Measurements from ENCODE around the gene MYO7A.

MYO7A gene

GRCh38 chr11:77187776-77188632 is 60.0 kb downstream of the MYO7A start:
- DNase-seq = peak; percentile 12

DNA sequence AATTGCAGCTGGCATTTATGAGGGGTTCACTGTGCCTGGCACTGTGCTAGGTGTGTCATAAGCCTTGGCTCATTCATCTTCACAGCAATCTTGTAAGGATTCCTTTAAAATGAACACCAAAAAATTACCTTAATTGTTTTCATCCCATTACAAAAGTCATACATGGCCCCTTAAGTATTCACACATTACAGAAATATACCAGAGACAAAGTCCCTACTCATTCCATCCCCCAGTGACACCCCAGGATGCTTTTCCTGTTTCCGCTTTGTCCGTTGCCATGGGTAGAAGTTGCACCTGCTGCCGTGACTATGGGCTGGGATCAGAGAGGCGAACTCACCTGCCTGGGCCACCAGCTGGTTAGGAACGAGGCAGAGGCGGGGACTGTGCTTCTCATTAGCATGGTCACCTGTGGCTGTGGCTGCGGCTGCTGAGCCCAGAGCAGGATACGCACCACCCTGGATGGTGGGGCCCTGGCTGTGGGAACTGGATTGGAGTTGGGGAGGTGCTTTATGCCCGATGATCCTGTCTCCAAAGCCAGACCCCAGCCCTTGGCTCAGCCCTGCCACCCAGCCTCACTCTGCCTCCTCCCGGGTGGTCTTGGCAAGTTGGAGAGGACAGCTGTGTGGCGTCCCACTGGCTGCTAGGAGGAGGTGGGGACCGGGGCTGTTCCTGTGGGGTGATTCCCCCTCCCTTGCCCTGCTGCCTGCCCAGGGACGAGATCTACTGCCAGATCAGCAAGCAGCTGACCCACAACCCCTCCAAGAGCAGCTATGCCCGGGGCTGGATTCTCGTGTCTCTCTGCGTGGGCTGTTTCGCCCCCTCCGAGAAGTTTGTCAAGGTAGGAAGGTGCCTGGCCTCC is 60.8 kb downstream of the MYO7A start:
- DNase-seq = no peak

DNA sequence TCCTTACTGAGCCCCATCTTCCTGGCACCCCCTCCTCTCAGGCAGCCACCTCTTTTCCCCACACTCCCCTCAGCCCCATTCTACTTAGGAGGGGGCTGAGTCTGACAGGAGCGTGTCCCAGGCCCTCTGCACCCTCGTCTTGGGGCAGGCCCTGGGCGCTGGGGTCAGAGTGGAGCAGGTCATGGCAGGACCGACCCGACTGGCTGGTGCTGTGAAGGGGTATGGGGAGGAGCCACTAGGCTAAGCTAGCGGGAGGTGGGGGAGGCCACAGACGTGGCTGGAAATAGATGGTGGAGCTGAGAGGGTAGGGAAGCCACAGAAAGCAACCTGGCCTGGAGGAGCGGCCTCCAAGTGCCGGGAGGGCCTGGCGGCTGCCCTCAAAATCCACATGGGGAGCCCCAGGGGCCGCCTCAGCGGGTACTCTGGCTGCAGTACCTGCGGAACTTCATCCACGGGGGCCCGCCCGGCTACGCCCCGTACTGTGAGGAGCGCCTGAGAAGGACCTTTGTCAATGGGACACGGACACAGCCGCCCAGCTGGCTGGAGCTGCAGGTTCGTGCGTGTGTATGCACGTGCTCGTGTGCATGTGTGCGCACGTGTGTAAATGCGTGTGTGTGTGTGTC is 61.7 kb downstream of the MYO7A start:
- no peak for DNase-seq

- DNase-seq = no peak
Observed at GRCh38 chr11:77190331-77191075, 62.5 kb downstream of the MYO7A start.

DNA sequence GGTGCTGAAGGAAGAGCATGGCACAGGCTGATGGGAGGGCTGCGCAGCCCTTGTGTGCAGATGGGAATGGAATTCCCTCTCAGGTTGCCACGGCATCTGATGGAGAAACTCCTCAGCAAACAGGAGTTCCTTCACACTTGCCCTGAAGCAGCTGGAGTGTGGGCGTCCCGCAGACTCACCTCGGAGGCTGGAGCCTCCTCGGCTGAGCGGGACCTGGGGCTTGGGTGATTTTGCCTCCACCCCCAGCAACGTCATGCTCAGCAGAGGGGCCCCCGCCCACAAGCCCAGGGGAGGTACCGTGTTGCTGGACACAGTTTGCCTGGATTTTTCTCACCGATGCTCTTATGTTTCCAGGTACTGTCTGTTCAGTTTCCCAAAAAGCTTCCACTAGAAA is 63.4 kb downstream of the MYO7A start:
- no peak for DNase-seq

- DNase-seq = peak; percentile 56
Observed at GRCh38 chr11:77191823-77192495, 63.9 kb downstream of the MYO7A start.

- no peak for DNase-seq
Observed at GRCh38 chr11:77193167-77193566, 65.1 kb downstream of the MYO7A start.

- DNase-seq = no peak
Observed at GRCh38 chr11:77193911-77194830, 66.1 kb downstream of the MYO7A start.

DNA sequence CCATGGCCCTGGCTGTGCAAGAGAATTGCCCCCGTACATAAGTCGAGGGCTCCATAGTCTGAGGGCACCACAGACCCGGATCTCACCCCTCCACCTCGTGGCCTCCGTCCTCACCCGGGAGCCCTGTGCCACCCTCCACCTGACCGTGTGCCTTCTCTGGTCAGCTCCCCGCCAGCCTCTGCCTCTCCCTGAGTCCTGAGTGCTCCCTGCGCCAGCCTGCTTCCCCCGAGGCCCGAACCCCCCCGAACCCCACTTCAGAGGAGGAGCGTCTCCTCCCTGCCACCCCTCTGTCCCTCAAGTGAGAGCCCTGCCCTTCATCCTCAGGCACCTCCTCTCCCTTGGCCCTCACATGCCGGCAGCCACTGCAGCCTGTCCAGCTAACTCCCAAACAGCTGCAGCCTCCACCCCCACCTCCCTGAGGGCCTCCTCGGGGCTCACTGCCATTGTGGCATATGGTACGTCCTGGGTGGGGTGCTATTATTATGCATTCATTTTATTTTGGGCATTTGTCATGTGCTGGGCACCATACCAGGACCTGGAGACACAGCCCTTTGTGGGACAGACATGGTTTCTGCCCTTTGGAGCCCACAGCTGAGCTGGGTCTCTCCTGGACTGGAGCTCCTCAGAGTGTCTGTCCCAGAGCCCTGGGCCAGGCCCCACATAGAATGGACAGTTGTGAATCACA is 67.2 kb downstream of the MYO7A start:
- DNase-seq = no peak

DNA sequence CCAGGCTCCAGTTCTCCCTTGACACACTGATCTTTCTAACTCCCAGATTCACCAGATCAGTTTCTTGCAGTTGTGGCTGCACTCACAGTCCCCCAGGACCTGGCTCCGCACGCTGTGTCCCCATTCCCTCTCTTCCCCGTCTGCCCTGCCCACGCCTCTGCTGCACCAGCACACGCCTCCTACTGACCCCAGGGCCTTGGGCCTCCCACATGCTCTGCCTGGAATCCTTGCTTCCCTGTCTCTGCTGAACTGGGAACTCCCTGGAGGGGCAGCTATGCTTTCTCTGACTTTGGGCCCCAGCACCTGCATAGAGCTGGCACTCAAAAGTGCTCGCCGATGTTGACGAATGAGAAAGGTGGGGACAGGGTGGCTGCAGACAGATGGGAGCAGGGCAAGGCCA is 68.9 kb downstream of the MYO7A start:
- DNase-seq = no peak

DNA sequence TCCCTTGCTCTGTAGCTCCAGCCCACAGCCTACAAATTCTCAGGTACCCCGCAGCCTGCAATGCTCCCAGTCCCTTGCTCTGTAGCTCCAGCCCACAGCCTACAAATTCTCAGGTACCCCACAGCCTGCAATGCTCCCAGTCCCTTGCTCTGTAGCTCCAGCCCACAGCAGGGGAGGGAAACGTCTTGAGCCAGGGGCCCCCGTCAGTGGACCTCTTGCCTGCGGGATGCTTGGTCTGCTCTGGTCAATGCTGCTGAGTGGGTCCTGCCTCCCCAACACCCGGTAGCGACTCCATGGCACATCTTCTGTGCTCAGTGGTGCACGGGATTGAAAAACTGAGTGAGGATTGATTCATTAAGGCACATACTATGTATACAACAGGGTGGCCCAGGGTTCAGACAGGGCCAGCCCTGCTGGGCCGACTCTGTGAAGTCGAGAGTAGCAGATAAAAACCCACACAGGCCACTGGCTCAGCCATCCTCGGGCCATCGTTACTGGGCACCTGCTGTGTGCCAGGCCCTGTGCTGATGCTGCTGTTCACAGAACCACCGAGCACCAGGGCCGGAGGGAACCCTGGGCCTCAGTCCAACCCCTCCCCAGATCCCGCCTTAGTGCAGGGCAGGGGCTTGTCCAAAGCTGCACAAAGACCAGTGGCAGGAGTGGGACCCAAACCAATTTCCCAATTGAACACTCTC is 69.7 kb downstream of the MYO7A start:
- no peak for DNase-seq

- no peak for DNase-seq
Observed at GRCh38 chr11:77198440-77198849, 70.4 kb downstream of the MYO7A start.

DNA sequence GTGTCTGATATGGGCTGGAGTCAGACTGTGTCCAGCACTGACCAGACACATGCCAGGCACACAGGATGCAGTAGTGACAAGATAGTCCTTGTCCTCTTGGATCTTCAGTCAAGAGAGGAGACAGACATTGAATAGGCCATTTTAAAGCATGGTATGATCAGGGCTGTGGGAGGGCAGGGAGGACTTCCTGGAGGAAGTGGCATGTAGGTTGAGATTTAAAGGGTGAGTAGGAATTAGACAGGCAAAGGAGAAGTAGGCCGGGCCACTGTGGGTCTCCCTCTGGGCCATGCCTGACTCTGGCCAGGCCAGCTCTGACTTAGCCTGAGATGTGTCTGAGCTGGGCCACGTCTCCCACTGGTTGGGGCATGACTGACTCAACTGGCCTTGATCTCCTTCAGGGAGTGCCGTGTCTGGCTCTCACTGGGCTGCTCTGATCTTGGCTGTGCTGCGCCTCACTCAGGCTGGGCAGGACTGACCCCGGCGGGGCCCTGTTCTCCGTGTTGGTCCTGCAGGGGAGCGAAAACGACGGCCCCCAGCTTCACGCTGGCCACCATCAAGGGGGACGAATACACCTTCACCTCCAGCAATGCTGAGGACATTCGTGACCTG is 71.2 kb downstream of the MYO7A start:
- no peak for DNase-seq

DNA sequence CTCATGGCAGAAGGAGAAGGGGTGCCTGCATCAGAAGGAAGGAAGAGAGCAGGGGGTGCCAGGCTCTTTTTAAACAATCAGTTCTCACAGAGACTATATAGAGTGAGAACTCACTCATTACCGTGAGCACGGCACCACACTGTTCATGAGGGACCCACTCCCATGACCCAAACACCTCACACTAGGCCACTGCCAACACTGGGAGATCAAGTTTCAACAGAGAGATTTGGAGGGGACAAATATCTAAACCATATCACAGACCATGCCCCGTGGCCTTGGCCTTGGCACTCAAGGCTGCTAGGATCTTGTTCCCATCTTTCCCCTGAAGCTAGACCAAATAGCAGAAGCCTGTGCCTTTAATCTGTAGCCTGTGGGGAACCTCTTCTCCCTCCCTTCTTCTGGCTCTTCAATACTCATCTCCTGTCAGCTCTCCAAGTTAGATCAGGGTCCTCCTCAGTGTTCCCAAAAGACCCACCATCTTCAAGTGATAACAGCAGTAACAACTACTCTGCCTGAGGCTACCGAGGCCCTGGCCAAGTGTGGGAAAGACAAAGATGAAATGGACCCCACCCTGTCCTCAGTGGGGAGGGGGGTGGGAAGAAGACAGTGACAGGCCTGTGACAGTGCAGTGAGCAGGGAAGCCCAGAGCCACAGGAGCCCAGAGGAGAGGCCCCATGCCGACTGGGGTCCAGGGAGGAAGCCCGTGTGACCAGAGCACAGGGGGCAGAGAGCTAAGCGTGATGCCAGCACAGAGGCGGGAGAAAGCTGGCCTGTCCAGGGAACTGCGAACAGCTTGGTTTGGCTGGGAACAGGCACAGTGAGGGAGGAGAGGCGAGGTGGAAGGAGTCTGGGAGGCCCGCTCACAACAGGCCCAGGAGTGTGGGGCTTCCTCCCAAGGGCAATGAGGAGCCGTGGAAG is 72.6 kb downstream of the MYO7A start:
- DNase-seq = no peak

DNA sequence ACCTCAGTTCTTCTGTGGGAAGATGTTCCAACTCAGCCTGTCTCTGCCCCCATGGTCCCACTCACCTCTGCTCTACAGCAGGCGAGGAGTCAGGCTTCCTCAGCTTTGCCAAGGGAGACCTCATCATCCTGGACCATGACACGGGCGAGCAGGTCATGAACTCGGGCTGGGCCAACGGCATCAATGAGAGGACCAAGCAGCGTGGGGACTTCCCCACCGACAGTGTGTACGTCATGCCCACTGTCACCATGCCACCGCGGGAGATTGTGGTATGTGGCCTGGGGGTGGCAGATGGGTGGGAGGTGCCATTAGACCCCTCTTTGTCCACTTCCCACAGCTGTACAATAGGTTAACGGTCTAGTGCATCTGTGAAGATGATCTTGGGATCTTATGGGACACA is 73.3 kb downstream of the MYO7A start:
- DNase-seq = no peak

DNA sequence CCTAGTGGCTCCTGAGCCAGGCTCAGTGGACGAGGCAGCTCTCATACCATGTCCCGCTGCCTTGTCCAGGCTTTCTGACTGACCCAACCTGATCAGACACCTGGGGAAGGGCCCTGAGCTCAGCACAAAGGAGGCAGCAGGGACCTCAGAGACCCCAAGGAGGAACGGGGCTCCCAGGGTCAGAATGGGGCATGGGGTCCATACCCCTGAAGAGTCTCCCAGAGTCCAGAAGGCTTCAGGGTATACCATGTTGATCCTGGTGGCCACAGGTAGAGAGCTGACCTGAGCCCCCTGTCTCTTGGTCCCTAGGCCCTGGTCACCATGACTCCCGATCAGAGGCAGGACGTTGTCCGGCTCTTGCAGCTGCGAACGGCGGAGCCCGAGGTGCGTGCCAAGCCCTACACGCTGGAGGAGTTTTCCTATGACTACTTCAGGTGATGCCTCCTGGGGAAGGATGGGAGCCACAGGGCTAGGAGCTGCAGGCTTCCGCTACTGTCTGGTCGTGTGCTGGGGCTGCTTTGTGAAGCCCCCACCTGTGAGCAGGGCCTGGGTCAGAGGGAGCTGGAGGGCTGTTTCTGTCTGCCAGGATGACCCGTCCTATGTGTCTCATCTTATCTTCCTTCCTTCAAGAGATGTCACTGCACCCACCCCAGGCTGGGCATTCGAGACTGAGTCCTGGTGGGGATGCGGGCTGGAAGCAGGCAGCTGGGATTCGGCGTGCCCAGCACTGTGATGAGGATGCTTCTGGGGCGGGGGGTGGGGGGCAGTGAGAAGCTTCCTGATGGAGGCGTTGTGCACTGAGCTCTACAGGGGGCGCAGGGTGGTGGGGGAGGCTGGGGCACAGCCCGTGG is 74.2 kb downstream of the MYO7A start:
- DNase-seq = no peak
